Endothelial cell of hepatic sinusoid (primary cell): ENCODE measurements around the gene FAAP20.

Source experiments
- in situ Hi-C: cut with HindIII; loops from 2 replicates; pipeline ENCODE4 v1.10.0; 2017; ENCODE audit warnings: low sequenced_read_pairs

FAAP20 gene

DNA sequence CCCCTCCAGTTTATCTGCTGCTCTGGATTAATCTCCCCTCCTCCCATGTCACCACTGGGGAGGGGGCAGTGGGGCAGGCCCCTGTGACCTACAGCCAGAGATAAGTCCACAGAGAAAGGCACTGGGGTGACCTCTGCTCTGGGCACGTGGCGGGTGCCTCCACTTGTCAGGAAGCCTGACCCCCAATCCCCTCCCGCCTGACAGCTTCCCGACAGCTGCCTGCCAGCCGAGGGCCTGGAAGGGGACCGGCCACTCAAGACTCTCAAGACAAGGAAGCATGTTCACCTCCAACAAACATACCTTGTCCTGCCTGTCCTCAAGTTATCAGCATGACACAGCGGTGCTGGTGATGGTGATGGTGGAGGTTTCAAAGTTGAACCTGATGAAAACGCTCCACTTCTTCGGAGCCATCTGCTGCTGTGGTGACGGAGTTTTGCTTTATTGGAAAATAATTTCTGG is 3.2 kb upstream of the FAAP20 start:
- in situ Hi-C loops = loop anchor here (5.0 to 10.0 kb wide), 6 partner anchors 75 to 317 kb away; no protein-coding TSS in a partner anchor

DNA sequence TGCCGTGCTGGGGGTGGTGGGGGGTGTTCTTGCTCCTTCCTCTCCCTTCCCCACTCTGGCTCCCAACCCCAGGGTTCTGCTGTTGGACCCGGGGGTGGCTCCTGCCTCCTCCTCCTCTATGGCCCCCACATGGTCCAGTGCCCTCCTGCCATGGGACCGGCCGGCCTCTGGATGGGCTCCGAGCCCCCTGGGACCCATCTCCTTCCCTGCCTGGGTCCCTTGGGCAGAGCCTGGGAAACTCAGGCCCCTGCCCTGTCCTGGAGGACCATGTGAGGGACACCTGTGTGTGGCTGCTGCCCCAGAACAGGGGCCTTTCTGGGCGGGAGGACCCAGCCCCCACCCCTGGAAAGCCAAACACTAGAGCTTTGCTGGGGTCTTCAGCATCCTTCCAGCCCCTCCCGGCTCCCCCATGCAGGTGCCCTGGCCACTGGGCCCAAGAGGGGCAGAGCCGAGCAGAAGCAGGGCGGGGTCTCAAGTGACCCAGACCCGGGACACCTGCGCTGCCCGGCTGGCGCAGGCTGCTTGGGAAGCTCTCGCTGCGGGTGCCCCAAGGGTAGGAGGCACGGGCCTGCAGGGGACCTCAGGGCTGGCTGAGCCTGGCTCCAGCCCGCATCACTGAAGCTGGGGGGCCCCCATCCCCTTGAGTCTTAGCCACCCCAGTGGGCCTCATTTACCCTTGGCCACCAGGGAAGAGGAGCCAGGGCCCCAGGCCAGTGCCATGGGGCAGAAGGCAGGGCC is 2.5 kb upstream of the FAAP20 start:
- in situ Hi-C loops = loop anchor here (5.0 to 10.0 kb wide), 6 partner anchors 75 to 318 kb away; no protein-coding TSS in a partner anchor

DNA sequence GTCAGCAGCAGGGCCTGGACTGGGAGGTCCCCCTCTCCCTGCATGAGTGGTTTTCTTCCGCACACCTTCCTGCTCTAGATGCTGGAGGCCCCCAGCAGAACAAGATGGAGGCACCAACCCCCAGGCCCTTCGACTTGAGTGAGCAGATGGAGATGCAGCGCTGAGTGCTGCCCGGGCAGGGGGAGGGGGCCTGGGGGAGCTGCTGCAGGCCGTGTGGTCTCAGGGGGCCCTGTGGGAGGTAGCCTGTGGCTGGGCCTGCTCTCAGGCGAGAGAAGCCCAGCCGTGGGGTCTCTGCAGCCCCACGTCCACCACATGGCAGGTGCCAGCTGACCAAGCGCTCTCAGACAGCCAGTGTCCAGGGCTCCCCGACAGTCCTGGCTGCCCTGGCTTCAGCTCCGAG is 1.2 kb upstream of the FAAP20 start:
- in situ Hi-C loops = loop anchor here (5.0 to 10.0 kb wide), 6 partner anchors 77 to 319 kb away; no protein-coding TSS in a partner anchor

GRCh38 chr1:2194898-2195673 is 514 bp upstream of the FAAP20 start:
- in situ Hi-C loops = loop anchor here (5.0 to 10.0 kb wide), 6 partner anchors 77 to 320 kb away; no protein-coding TSS in a partner anchor

DNA sequence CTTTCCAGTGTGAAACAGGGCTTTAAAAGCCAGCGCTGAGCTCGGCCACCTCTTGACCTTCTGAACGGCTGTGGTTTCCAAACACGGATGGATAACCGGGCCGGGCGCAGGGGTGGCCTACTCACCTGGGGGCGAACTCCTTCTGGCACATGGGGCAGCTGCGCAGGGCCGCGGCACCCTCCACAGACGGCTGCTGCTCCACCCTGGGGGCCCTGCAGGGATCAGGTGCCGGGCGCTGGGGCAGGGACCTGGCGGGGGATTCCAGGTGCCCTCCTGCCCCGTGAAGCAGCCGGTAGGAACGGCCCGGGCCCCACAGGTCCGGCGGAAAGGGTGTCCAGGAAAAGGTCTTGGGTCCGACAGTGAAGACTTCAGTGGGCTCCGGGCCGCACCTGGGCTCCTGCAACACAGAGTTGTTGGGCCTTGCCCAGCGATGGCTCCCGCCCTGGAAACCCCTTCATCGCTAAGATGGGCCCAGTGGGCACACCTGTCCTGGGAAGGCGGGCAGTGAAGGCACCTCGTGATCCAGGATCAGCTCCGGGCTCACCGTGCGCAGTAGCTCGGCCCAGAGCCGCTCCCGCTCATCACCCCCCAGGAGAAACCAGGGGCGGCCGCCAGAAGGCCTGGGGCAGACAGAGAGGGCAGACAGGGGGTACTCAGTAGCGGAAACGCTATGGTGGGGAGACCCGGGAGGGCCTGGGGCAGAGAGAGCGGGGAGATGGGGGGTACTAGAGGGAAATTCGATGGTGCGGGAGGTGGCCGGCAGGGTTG is 874 bp downstream of the FAAP20 start:
- in situ Hi-C loops = loop anchor here (10.0 kb wide), 2 partner anchors 161 to 321 kb away; no protein-coding TSS in a partner anchor

DNA sequence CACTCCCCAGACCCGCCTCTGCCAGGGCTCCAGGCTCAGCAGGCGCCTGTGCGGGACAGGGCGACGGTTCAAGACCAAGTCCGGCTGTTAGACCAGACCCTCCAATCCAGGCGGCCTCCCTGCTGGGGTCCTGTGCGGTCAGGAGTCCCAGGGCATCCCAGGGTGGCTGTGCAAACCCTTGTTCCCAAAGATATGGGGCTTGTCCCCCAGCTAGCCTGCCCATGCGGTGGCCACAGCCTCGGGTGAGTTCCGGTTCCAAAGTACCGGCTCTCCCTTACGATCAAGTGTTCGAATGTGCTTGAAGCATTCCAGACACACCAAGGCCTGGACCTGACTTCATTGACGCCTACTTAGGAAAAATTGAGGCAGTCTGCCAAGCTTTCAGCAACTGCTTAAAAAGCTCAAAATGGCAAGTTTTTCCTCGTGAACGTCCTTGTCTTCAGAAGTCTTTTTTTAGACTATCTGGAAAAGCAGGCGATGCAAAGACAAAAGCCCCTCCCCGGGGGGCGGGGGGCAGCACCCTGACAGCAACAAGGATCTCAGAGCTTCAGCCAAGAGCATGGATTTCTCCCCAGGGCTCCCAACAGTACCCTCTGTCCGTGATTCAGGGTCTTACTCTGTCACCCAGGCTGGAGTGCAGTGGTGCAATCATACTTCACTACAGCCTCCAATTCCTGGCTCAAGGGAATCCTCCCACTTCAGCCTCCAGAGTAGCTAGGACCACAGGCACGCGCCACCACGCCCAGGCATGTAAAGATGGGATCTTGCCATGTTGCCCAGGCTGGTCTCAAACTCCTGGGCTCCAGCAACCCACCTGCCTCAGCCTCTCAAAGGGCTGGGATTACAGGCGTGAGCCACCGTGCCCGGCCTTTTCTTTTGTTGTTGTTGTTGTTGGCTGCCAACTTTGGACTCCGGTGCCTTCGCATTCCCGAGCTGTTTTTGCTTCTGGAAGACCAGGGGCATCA is 2.3 kb downstream of the FAAP20 start:
- in situ Hi-C loops = loop anchor here (10.0 kb wide), 2 partner anchors 162 to 322 kb away; no protein-coding TSS in a partner anchor

GRCh38 chr1:2190491-2190976 is 4.0 kb downstream of the FAAP20 start:
- in situ Hi-C loops = loop anchor here (10.0 kb wide), 2 partner anchors 164 to 324 kb away; no protein-coding TSS in a partner anchor

DNA sequence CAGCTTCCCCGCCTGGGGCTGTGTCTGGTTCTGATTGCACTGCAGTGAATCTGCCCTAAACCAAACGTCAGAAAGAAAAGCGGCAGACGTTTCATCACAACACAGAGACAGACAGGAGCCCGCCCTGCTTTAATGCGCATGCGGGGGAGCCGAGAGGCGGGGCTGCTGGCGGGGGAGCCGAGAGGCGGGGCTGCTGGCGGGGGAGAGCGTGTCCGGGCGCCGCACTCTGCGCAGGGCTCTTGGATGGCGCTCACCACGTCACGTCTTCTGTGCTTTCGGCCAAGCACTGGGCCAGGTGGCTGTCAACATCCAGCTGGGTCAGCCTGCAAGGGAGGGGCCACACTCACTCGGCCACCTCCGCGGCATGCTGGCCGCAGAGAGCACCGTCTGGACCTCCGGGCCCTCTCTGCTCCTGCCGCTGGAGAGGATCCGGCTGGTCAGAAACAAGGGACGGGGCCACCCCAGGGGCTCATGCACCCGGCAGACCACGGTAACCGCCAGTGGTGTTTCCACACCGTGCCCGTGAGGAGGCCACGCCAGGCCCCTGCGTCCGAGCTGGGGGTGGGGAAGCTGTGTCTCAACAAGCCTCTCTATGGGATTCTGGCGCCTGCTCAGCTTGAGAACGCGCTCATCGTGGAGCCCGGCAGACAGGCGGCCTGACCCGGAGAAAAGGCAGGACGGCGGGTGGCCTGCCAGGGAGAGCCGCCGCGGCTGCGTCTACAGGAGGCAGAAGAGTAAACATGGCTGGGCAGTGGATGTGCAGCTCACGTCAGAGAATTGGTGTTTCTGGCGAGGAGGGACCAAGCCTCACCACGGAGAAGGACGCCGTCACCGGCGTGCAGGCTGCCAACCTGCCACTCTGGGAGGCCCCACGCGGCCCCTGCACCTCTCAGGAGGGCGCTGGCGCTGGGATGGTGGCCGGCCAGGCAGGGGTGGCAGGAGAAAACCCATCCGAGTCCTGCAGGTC is 4.8 kb downstream of the FAAP20 start:
- in situ Hi-C loops = loop anchor here (10.0 kb wide), 2 partner anchors 165 to 325 kb away; no protein-coding TSS in a partner anchor

DNA sequence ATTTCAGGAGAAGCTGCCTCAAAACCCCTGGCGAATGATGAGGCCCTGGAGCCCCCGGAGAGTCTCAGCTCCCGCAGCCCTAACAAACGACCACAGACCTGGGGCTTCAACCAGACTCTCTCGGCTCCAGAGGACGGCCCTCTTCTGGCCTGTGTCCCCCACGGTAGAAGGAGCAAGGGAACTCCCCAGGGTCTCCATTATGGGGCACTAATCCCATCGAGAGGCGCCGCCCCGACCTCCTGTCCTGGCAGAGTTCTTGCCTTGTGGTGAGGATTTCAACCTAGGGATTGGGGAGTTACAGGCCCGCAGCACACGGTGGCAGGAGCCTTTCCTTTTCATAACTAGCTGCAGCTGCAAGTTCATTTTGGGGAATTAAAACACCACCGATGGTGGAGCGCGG is 6.2 kb downstream of the FAAP20 start:
- in situ Hi-C loops = no loop called here

DNA sequence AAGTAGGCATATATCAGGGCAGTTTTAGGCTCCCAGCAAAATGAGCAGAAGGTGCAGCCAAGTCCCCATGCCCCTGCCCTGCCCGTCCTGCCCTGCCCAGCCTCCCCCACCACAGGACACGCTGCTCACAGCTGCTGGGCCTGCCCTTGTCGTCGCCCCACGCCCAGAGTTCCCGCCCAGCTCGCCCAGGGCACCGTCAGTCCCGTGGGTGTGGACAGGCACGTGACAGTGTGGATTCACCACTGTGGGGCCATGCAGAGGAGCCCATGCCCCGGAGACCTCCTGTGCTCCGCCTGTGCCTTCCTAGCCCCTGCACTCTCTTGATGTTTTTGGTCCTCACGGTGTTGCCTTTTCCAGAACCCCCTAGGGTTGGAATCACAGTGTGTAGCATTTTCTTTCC is 7.0 kb downstream of the FAAP20 start:
- in situ Hi-C loops = no loop called here

GRCh38 chr1:2186901-2187300 is 7.7 kb downstream of the FAAP20 start:
- in situ Hi-C loops = no loop called here

- in situ Hi-C loops = no loop called here
Observed at GRCh38 chr1:2185880-2186855, 8.4 kb downstream of the FAAP20 start.

DNA sequence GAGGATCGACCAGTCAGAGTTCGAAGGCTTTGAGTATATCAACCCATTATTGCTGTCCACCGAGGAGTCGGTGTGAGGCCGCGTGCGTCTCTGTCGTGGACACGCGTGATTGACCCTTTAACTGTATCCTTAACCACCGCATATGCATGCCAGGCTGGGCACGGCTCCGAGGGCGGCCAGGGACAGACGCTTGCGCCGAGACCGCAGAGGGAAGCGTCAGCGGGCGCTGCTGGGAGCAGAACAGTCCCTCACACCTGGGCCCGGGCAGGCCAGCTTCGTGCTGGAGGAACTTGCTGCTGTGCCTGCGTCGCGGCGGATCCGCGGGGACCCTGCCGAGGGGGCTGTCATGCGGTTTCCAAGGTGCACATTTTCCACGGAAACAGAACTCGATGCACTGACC is 9.6 kb downstream of the FAAP20 start:
- in situ Hi-C loops = no loop called here

DNA sequence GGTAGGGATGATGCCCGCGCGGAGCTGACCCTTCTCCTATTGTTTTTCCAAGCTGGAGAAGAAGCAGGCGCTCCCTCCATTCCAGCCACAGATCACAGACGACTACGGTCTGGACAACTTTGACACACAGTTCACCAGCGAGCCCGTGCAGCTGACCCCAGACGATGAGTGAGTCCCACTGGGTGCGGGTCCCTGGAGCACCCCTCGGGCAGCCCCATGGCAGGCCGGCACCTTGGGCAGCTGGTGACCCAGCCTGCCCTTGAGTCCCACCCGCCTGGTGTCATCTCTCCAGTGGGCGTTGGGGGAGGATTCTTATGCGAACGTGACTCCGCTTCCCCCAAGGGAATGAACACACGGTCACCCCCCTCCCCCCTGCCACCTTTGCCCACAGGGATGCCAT is 10.0 kb downstream of the FAAP20 start:
- in situ Hi-C loops = no loop called here

DNA sequence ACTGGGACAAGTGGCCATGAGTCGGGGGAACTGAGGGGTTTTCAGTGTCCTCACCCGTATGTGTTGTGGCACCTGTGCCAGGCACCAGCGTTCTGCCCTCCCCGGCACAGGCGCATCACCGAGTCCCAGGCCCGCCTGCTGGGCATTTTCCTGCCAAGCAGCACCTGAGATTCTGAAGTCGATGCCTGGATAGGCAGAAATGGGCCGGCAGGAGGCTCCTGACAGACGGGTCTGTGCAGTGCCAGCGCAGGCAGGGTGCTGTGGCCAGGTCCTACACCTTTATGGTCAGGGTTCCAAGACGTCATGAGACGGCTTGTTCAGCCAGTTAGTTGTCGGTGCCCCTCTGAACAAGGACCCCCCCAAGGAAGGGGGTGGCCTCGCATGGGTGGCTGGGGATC is 10.6 kb downstream of the FAAP20 start:
- in situ Hi-C loops = no loop called here

DNA sequence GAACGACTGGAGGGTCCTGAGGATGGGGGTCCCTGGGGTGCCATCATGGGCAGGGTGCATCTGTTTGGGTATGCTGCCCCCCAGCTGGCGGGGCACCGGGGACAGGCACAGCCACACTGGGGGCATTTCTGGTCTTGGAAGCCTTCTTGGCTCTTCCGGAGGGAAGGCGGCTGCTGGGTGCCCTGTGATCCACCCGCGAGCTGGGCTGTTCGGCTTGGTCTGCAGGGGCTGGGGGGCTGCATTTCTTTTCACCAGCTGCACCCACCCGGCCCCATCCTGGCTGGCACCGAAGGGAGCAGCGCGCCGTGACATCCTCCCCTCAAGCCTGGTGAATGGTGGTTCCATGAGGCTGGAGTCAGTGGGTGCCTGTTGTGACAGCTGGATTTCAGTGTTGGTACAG is 12.2 kb downstream of the FAAP20 start:
- in situ Hi-C loops = no loop called here

DNA sequence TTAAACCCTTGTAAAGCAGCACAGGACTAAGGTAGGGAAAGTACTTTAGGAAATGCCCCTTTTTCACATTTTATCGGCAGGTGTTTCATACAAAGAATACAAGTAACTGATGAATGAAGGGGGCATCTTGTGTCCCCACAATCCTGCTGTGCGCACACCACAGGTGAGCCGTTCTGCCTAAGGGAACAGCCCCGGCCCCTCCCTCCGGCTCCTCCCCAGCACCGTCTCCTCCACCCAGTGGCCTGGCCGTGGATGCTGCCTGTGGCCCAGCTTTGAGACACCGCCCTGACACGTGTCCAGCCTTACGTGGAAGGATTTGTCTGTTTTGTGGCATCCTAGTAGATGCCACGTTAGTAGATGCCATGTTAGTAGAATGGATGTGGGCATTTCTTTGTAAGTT is 12.8 kb downstream of the FAAP20 start:
- in situ Hi-C loops = no loop called here
